Ovary (tissue), 1 donor: ENCODE data around the gene NLRP3.

Experiments used
- EP300 ChIP-seq: sonication (generic); formaldehyde crosslinking; IDR thresholded peaks from one replicate; pipeline ENCODE4 v1.6.1; 2017; ENCODE audit warnings: antibody characterized with exemption
- POLR2A ChIP-seq: fragments of 450-650 bp; IDR thresholded peaks from one replicate; pipeline ENCODE4 v1.6.1; 2017; ENCODE audit warnings: antibody characterized with exemption, mild to moderate bottlenecking, moderate library complexity

DNA sequence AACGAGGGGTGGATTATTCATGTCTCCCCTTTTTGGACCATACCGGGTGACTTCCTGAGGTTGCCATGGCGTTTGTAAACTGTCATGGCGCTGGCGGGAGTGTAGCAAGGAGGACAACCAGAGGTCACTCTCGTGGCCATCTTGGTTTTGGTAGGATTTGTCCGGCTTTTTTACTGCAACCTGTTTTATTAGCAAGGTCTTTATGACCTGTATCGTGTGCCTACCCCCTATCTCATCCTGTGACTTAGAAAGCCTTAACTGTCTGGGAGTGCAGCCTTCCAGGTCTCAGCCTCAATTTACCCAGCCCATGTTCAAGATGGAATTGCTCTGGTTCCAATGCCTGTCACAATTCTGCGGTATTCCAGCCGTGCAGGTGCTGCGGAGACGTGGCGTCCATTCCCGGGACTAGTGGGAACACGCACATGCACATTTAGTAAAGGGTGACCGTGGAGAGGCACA lies 44.1 kb upstream of the NLRP3 start:
- TF ChIP-seq POLR2A = no peak
- no peak for TF ChIP-seq EP300
